Hair follicle dermal papilla cell (primary cell): Measurements from ENCODE around the gene SRRM2. TPM values are rescaled to one million over a fixed set of nuclear protein-coding genes. Genes with fewer than 3 reads are reported as not detected.
A peak's percentile ranks its signal among the peaks of the same experiment; 100 is the strongest.

ENCODE experiments used
- small RNA-seq: library from RNA; depleted of rRNA; stranded (forward); fragments of <200 nt; gene quantifications from one replicate; pipeline ENCODE3, GENCODE V24; 2012
- total RNA-seq: library from RNA; depleted of rRNA; stranded (reverse); fragments of >200 nt; gene quantifications from 2 replicates; pipeline ENCODE4 v1.2.3, GENCODE V29; 2012

Gene SRRM2
- total RNA-seq: 76.7 and 80.9 TPM in 2 replicates

DNA sequence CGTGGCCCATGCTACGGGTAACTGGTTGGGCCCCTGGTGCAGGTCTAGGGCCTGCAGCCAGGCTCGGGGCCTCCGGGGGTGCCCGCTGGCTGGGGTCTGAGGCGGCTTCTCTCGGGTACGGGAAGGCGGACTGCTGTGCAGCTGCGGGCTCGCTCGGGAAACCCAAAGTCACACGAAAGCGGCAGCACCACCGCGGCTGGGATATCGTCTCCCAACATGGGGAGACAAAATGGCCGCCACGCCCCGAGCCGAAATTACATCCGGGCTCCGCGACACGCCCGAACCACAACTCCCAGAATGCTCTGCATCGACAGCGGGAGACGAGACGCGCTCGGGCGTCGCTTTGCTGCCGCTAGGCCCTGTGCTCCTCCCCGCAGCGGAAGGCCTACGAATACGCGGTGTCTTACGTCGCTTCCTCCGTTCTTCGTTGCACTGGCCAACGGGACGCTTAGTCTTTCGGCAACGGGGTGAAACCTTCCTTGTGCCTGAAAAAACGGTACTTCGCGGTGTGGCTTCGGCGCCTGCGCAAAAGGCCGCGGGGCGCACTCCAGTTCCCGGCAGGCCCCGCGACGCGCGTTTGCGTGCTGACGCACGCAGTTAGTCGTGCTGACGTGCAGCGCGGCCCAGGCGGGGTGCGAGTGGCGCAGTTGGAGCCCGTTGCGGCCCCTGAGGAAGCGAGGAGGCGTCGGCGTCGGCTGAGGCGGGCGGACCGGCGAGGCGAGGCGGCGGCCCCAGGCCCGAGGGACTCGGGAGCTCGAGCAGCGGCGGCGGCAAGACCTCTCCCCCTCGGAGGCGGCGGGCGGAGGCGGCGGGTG is at the start of gene SRRM2:
Gene SRRM2 (plus strand): TSS at position 604 of the 815 bp plus-strand sequence. CDS start 3,727 bp downstream, outside the sequence.

DNA sequence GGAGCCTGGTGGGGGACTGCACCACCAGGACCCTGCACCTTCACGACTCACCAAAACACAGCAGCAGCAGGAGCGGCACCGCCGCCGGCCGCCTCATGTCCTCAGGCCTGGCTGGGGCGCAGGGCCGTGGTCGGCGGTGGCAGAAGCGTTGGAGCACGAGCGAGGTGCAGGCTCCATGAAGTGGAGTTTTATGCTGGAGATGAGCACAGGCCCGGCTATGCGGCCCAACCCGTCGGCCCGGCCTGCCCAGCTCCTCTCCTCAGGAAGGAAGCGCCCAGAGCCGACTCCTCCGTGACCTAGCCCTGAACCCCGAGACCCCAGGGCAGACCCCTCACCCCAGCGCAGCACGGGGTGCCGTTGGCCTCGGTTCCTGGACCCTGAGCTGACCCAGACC is 32.4 kb upstream of the SRRM2 start, which contains the start of gene PRSS27:
Gene PRSS27 (minus strand): TSS at position 161 of the 394 bp plus-strand sequence. CDS start 64 bp downstream, at position 97.

GRCh38 chr16:2777231-2777902 is 24.9 kb downstream of the SRRM2 start, which contains the start of gene ELOB:
ELOB (minus strand) TSS chr16:2777280; CDS start chr16:2777239, 41 bp downstream.

DNA sequence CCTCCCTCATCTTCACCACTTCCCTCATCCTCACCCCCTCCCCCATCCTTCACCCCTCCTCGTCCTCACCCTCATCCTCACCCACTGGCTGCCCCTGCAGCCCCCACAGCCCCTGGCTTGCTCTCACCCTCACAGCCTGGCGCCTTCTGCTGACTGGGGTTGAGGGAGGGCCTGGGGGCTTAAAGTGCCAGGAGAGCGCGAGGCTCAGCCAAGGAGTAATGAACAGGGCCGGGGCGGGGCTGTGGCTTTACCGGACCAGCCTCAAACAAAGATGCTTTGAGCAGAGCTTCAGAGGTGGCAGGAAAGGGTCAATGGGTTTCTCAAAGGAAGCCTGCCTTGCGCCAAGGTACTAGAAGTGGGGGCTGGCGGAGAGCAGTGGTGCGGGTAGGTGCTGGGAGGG is 35.0 kb downstream of the SRRM2 start, which contains the start of gene PRSS33:
Gene PRSS33 (minus strand): TSS at position 155 of the 400 bp plus-strand sequence. CDS start 1,013 bp downstream, outside the sequence.

DNA sequence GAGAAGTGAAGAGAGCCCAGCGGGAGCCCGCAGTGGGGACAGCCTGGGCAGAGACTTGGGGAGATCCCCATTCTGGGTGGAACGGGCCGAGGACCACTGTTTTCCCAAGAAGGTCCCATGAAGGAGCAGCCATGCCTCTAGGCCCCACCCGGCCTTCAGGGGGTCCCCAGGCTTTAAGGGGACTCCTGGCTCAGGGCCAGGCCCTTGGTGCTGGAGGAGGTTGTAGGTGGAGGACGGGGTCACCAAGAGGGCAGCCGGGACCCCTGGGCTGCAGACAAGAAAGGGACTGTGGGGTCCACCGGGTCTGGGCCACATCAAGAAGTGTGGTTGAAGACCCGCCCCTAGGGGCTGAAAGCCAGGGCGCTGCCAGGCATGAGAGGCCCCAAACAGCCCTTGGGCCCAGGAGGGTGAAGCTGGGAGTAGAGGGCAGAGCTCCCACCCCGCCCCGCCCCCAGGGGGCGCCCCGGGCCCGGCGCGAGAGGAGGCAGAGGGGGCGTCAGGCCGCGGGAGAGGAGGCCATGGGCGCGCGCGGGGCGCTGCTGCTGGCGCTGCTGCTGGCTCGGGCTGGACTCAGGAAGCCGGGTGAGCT is 64.4 kb downstream of the SRRM2 start, which contains the start of gene PRSS21:
Gene PRSS21 (plus strand): TSS at position 487 of the 589 bp plus-strand sequence. CDS start 32 bp downstream, at position 519.

Small RNAs within 50 kb of the gene (small RNA-seq; reads per million reads assigned to genes)
- gene SNORA3C: 3.2 reads per million, percentile 64 among the genes with 10 or more reads in this experiment

Other genes with a start within 250 kb of the SRRM2 start
- 14.6 and 27.6 TPM in 2 replicates for gene ATP6V0C, start 238.7 kb upstream of the SRRM2 start, total RNA-seq
- gene AMDHD2, start 232.3 kb upstream of the SRRM2 start, total RNA-seq: 54.8 and 66.0 TPM in 2 replicates
- gene CEMP1, start 221.2 kb upstream of the SRRM2 start, total RNA-seq: not detected in 2 replicates
- 25.7 and 32.5 TPM in 2 replicates for gene PDPK1, start 214.6 kb upstream of the SRRM2 start, total RNA-seq
- 24.2 and 28.9 TPM in 2 replicates for gene KCTD5, start 70.1 kb upstream of the SRRM2 start, total RNA-seq
- 1.8 and 1.9 TPM in 2 replicates for gene PRSS27, start 32.4 kb upstream of the SRRM2 start, total RNA-seq
- gene ELOB, start 24.6 kb downstream of the SRRM2 start, total RNA-seq: 177 and 362 TPM in 2 replicates
- gene PRSS33, start 34.9 kb downstream of the SRRM2 start, total RNA-seq: not detected in 2 replicates
- gene PRSS41, start 45.8 kb downstream of the SRRM2 start, total RNA-seq: not detected in 2 replicates
- 0.49 TPM in 1 of 2 replicates, not detected in the other for gene PRSS21, start 64.6 kb downstream of the SRRM2 start, total RNA-seq
- gene ZG16B, start 77.7 kb downstream of the SRRM2 start, total RNA-seq: not detected in 2 replicates
- not detected in 2 replicates for gene PRSS22, start 105.5 kb downstream of the SRRM2 start, total RNA-seq
- gene FLYWCH2, start 130.6 kb downstream of the SRRM2 start, total RNA-seq: 45.9 and 60.1 TPM in 2 replicates
- gene FLYWCH1, start 159.3 kb downstream of the SRRM2 start, total RNA-seq: 33.8 and 34.7 TPM in 2 replicates
- gene KREMEN2, start 211.6 kb downstream of the SRRM2 start, total RNA-seq: not detected in 2 replicates
- gene PAQR4, start 216.7 kb downstream of the SRRM2 start, total RNA-seq: 2.6 and 3.3 TPM in 2 replicates
- 1.9 and 2.2 TPM in 2 replicates for gene PKMYT1, start 227.8 kb downstream of the SRRM2 start, total RNA-seq